PC-3 (cell line): Measurements from ENCODE around the gene ENTPD1.

Source experiments
- EZH2 ChIP-seq: fragments of 300-600 bp; sonication (generic); IDR thresholded peaks from one replicate; pipeline ENCODE4 v1.6.1; 2017; ENCODE audit warnings: antibody characterized with exemption, mild to moderate bottlenecking, low read length; ENCODE audit not compliant: unreplicated experiment
- EZH2phosphoT487 ChIP-seq: fragments of 300-600 bp; sonication (generic); IDR thresholded peaks from 2 replicates; pipeline ENCODE4 v1.6.1; 2018; ENCODE audit warnings: mild to moderate bottlenecking, antibody characterized with exemption, low read length, borderline replicate concordance
- TF ChIP-seq, protein P1 (sequence below): fragments of 300-600 bp; sonication (generic); conservative IDR thresholded peaks from 2 replicates; pipeline ENCODE4 v1.5.1; 2017; ENCODE audit warnings: antibody characterized with exemption, low read depth, mild to moderate bottlenecking, low read length

DNA sequence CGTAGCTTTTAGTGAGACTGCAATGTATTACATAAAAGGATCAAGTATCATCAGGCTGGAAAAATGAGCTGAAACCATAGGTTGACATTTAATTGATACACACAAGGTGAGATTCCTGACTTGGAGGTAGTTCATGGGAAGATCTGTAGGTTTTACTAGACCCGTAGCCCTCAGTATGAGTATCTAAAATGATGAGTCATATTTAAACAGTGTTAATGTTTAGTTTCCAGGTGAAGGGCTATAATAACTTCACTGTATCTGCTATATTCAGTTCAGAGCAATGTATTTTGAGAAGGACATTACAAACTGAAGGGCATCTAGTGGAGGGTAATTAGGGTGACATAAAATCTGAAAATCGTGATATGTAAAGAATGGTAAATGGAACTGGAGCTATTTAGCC, 35.0 kb downstream of the ENTPD1 start:
- TF ChIP-seq, protein P1, sequence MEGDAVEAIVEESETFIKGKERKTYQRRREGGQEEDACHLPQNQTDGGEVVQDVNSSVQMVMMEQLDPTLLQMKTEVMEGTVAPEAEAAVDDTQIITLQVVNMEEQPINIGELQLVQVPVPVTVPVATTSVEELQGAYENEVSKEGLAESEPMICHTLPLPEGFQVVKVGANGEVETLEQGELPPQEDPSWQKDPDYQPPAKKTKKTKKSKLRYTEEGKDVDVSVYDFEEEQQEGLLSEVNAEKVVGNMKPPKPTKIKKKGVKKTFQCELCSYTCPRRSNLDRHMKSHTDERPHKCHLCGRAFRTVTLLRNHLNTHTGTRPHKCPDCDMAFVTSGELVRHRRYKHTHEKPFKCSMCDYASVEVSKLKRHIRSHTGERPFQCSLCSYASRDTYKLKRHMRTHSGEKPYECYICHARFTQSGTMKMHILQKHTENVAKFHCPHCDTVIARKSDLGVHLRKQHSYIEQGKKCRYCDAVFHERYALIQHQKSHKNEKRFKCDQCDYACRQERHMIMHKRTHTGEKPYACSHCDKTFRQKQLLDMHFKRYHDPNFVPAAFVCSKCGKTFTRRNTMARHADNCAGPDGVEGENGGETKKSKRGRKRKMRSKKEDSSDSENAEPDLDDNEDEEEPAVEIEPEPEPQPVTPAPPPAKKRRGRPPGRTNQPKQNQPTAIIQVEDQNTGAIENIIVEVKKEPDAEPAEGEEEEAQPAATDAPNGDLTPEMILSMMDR: no peak
- TF ChIP-seq EZH2 (no peak), EZH2phosphoT487 (no peak)
